Kidney (tissue), 14 donors: Measurements from ENCODE around the gene CDH13. TPM values are rescaled to one million over a fixed set of nuclear protein-coding genes. Genes with fewer than 3 reads are reported as not detected.

Experiments used
- DNase-seq, 5 donors: peaks; one replicate each; pipeline ENCODE4 v3.0.0-alpha.2; 2013 to 2020
- FAIRE-seq: peaks from 2 replicates; lab custom pipeline; 2012; peaks lifted over from hg19 to GRCh38; lab: Jason Lieb, UNC
- H3K27ac ChIP-seq, 2 donors: one replicate each; pipeline ENCODE4 v1.7.0; 2013; ENCODE audit warnings: low read depth in 2 of 2, low read length in 2 of 2, inconsistent platforms in 1 of 2
- H3K27me3 ChIP-seq: one replicate; pipeline ENCODE4 v1.7.1; 2013; ENCODE audit warnings: low read length, inconsistent platforms; ENCODE audit not compliant: control insufficient read depth, insufficient read depth
- H3K36me3 ChIP-seq, 3 donors: one replicate each; pipeline versions ENCODE4 v1.7.0 to v1.7.1; 2013; ENCODE audit warnings: low read length in 3 of 3, control low read depth in 1 of 3, inconsistent platforms in 1 of 3; ENCODE audit not compliant: insufficient read depth in 3 of 3, control insufficient read depth in 2 of 3
- H3K4me1 ChIP-seq, 3 donors: one replicate each; pipeline versions ENCODE4 v1.7.0 to v1.7.1; 2013; ENCODE audit warnings: low read length in 3 of 3, inconsistent platforms in 1 of 3, low read depth in 1 of 3; ENCODE audit not compliant: control insufficient read depth in 2 of 3, insufficient read depth in 2 of 3
- H3K4me3 ChIP-seq, 3 donors: one replicate each; pipeline versions ENCODE4 v1.7.0 to v1.8.1; 2013; ENCODE audit warnings: low read length in 3 of 3, control low read depth in 1 of 3, inconsistent platforms in 1 of 3
- H3K9ac ChIP-seq, 3 donors: one replicate each; pipeline versions ENCODE4 v1.7.0 to v1.7.1; 2013; ENCODE audit warnings: low read length in 3 of 3, control low read depth in 1 of 3, inconsistent platforms in 1 of 3
- H3K9me3 ChIP-seq, 3 donors: one replicate each; pipeline versions ENCODE4 v1.7.0 to v1.7.1; 2013; ENCODE audit warnings: low read length in 3 of 3, control low read depth in 1 of 3, inconsistent platforms in 1 of 3; ENCODE audit not compliant: control insufficient read depth in 2 of 3, insufficient read depth in 1 of 3
- intact Hi-C: fragments of 100-400 bp; cut with DNase I; formaldehyde crosslinking; loops from one replicate; pipeline ENCODE4 v1.11.1; 2022
- polyA plus RNA-seq: library from polyadenylated mRNA; stranded (reverse); fragments of 350-450 nt; fragmentation: Illumina TruSeq; extraction: RNeasy Lipid Tissue Mini Kit (QIAGEN cat#74804); gene quantifications from one replicate; pipeline ENCODE4 v1.2.3, GENCODE V29; 2014; ENCODE audit warnings: low read depth, low replicate concordance; ENCODE audit not compliant: insufficient read depth
- total RNA-seq: library from RNA; stranded (reverse); fragmentation: NEBNext Ultra II Directional; extraction: Animal tissue kit (Norgen Biotek cat#: 25700); gene quantifications from one replicate; pipeline ENCODE4 v1.2.1, GENCODE V29; 2021
- TF ChIP-seq, protein P1 (sequence below): IDR thresholded peaks from 3 replicates; pipeline ENCODE4 v1.5.1; 2012; ENCODE audit warnings: mild to moderate bottlenecking, moderate library complexity, borderline replicate concordance; ENCODE audit not compliant: insufficient read depth; ENCODE audit errors: extremely low read depth
- donor health status: control.
- donor health status: control.
- donor health status: control.
- donor health status: control.
- donor health status: control.
- donor health status: DM: yes; HTN: yes; CAD: no.
- donor health status: Normal renal cell carcinoma (clear cell type).

CDH13 gene
- total and polyA plus RNA-seq, 2 donors from 2014 or later, result 4.8 to 13.8 TPM

DNA sequence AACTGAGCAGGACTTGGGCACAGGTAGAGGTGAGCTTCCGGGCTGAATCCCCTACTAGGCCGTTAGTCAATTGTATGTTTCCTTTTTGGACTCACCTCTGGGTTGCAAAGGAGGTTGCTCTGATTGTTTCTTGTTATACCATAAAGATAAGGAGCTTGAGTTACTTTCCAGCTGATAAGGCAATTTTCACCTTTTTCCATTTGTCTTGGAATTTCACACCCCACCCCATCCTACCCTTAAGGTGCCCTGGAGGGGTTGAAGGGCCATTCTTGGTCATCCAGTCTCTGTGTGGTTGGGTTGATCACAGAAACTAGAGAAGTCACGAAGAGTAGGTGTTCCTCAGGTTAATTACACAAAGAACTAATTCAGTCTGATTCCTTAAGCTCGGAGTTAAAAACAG is 162.2 kb downstream of the CDH13 start:
- H3K9me3 ChIP-seq, result no peaks in the 10 kb centered on the region
- no peak for FAIRE-seq
- H3K4me3 ChIP-seq, result no peak overlapping the region
- TF ChIP-seq, protein P1, sequence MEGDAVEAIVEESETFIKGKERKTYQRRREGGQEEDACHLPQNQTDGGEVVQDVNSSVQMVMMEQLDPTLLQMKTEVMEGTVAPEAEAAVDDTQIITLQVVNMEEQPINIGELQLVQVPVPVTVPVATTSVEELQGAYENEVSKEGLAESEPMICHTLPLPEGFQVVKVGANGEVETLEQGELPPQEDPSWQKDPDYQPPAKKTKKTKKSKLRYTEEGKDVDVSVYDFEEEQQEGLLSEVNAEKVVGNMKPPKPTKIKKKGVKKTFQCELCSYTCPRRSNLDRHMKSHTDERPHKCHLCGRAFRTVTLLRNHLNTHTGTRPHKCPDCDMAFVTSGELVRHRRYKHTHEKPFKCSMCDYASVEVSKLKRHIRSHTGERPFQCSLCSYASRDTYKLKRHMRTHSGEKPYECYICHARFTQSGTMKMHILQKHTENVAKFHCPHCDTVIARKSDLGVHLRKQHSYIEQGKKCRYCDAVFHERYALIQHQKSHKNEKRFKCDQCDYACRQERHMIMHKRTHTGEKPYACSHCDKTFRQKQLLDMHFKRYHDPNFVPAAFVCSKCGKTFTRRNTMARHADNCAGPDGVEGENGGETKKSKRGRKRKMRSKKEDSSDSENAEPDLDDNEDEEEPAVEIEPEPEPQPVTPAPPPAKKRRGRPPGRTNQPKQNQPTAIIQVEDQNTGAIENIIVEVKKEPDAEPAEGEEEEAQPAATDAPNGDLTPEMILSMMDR, result no peak
- no peak overlapping the region for H3K9ac ChIP-seq
- no peak overlapping the region for H3K27ac ChIP-seq
- DNase-seq, result no peak
- H3K27me3 ChIP-seq, result no peaks in the 10 kb centered on the region
- intact Hi-C loops, result no loop called here
- no peaks in the 10 kb centered on the region for H3K4me1 ChIP-seq
- no peaks in the 10 kb centered on the region for H3K36me3 ChIP-seq

DNA sequence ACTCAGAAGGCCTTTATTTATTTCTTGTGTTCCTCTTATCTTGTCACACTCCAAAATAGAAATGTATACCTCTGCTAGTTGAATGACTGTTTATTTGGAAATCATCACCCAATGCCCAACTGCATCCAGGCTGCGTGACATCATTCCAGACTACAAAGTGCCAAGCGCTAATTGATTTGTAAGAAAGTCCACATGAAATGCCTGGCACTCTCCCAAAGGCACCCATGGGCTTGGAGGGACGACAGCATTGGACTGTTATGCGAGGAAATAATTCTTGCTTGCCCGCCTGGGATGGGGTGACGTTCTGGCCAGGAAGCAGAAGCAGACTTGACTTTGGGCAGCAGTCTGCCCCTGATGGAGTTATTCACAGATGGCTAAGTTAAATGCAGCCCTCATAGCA is 165.9 kb downstream of the CDH13 start:
- no peak overlapping the region for H3K4me3 ChIP-seq
- no peak overlapping the region for H3K9ac ChIP-seq
- TF ChIP-seq, protein P1, result no peak
- intact Hi-C loops, result no loop called here
- H3K36me3 ChIP-seq, result no peaks in the 10 kb centered on the region
- DNase-seq, result no peak
- FAIRE-seq, result no peak
- no peak overlapping the region for H3K27ac ChIP-seq
- H3K9me3 ChIP-seq, result no peaks in the 10 kb centered on the region
- no peaks in the 10 kb centered on the region for H3K27me3 ChIP-seq
- H3K4me1 ChIP-seq, result no peaks in the 10 kb centered on the region

DNA sequence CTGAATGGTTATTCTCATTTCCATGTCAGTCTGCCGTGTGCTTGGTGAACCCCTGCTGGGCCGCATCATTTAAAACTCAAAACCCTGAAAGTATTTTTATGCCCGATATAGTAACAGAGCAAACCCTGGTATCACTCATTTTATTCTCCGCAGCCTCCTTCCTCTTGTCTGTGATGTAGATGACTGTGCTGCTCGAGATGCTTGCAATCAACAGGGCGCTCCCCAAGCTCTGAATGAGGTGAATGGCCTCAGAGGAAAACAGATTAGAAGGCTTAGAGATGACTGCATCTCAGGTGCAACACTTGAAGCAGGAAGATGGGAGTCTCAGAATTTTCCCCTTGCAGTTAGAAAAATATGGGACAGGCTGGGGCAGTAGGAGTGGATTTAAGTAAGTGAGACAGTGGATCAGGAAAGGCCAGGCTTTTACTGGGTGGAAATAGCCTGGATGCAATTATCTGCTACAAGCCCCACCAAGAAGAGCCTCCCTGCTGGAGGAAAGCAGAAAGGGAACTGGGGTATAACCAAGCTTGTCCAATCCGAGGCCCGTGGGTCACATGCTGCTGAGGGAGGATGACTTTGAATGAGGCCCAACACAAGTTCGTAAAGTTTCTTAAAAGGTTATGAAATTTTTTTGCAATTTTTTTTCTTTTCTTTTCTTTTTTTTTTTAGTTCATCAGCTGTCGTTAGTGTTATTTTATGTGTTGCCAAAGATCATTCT is 166.9 kb downstream of the CDH13 start:
- DNase-seq, result no peak
- intact Hi-C loops, result no loop called here
- no peaks in the 10 kb centered on the region for H3K36me3 ChIP-seq
- TF ChIP-seq, protein P1, result no peak
- no peaks in the 10 kb centered on the region for H3K4me1 ChIP-seq
- no peaks in the 10 kb centered on the region for H3K9me3 ChIP-seq
- no peaks in the 10 kb centered on the region for H3K27me3 ChIP-seq
- no peak overlapping the region for H3K9ac ChIP-seq
- FAIRE-seq, result no peak
- H3K4me3 ChIP-seq, result no peak overlapping the region
- H3K27ac ChIP-seq, result no peak overlapping the region

DNA sequence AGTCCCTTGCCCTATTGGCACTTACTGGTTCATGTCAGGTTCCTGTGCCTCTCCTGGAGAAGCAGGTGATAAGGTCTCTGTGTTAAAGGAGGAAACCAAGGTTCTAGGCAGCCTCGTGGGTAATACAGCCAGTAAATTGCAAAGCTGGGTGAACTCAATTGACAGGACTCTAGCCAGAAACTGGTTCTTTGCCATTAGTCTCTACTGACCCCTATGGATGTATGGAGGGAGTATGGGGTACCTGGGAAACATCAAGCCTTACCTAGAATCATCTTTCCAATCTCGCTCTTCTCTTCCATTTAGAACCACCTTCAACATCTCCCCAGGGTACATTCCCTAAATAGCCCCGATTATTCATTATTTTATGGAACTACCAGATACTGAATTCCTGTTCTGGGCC is 169.3 kb downstream of the CDH13 start:
- Histone ChIP-seq H3K4me3 (no peak overlapping the region), H3K9ac (no peak overlapping the region), H3K36me3 (no peaks in the 10 kb centered on the region), H3K9me3 (no peaks in the 10 kb centered on the region), H3K4me1 (no peaks in the 10 kb centered on the region), H3K27ac (no peak overlapping the region), H3K27me3 (no peaks in the 10 kb centered on the region)
- intact Hi-C loops, result no loop called here
- TF ChIP-seq, protein P1, result no peak
- DNase-seq (no peak), FAIRE-seq (no peak)
